Esophagus (tissue), 2 donors: ENCODE measurements around the gene PRMT9. TPM values are rescaled to one million over a fixed set of nuclear protein-coding genes. Genes with fewer than 3 reads are reported as not detected.
A peak's percentile ranks its signal among the peaks of the same experiment; 100 is the strongest.

ENCODE experiments used
- H3K27ac ChIP-seq, 2 donors: one replicate each; pipeline ENCODE4 v1.5.1; 2013; ENCODE audit warnings: low read depth in 2 of 2, mild to moderate bottlenecking in 2 of 2, inconsistent platforms in 1 of 2, low read length in 1 of 2, moderate library complexity in 1 of 2
- H3K27me3 ChIP-seq, 2 donors: one replicate each; pipeline ENCODE4 v1.6.1; 2013; ENCODE audit warnings: low read length in 2 of 2, control low read depth in 1 of 2, mild to moderate bottlenecking in 1 of 2; ENCODE audit not compliant: insufficient read depth in 2 of 2, control insufficient read depth in 1 of 2
- H3K36me3 ChIP-seq, 2 donors: one replicate each; pipeline ENCODE4 v1.6.1; 2013; ENCODE audit warnings: low read length in 1 of 2; ENCODE audit not compliant: control insufficient read depth in 2 of 2, insufficient read depth in 2 of 2
- H3K4me1 ChIP-seq, 2 donors: one replicate each; pipeline ENCODE4 v1.6.1; 2013; ENCODE audit warnings: low read length in 1 of 2; ENCODE audit not compliant: control insufficient read depth in 2 of 2, insufficient read depth in 2 of 2
- H3K4me3 ChIP-seq, 2 donors: one replicate each; pipeline ENCODE4 v1.5.1; 2013; ENCODE audit warnings: low read length in 2 of 2, mild to moderate bottlenecking in 2 of 2, low read depth in 1 of 2, moderate library complexity in 1 of 2
- H3K9me3 ChIP-seq, 2 donors: one replicate each; pipeline ENCODE4 v1.6.1; 2013; ENCODE audit warnings: mild to moderate bottlenecking in 2 of 2, low read depth in 1 of 2, low read length in 1 of 2, moderate library complexity in 1 of 2; ENCODE audit not compliant: control insufficient read depth in 2 of 2, insufficient read depth in 1 of 2
- WGBS, 2 donors: extraction: QIAGEN DNeasy Blood & Tissue Kit; methylation state at CpG; one replicate each; pipeline ENCODE4 v1.1.7; 2013; 5-methylcytosine and 5-hydroxymethylcytosine counted together
- polyA plus RNA-seq, 2 donors: library from polyadenylated mRNA; stranded (reverse); fragments of 200-250 nt; gene quantifications; one replicate each; pipeline ENCODE4 v1.2.3, GENCODE V29; 2013
- donor health status: healthy with polysubstance abuse.
- donor health status: Bipolar disorder and iron deficiency.

The PRMT9 gene
- polyA plus RNA-seq, 2 donors, result 3.6 to 4.5 TPM

GRCh38 chr4:147683188-147683591 is 773 bp downstream of the PRMT9 start:
- H3K4me1 ChIP-seq, result no peaks in the 10 kb centered on the region
- no peaks in the 10 kb centered on the region for H3K36me3 ChIP-seq
- peak overlapping the region; percentile 68 to 79 for H3K27ac ChIP-seq
- peak overlapping the region; percentile 69 to 72 for H3K4me3 ChIP-seq
- 2% methylated on average over 10 of the region's 10 CpGs for WGBS, 2 donors
- no peaks in the 10 kb centered on the region for H3K9me3 ChIP-seq
- no peaks in the 10 kb centered on the region for H3K27me3 ChIP-seq

GRCh38 chr4:147682755-147683154 is 1.2 kb downstream of the PRMT9 start:
- no peak overlapping the region for H3K27ac ChIP-seq
- no peaks in the 10 kb centered on the region for H3K27me3 ChIP-seq
- H3K9me3 ChIP-seq, result no peaks in the 10 kb centered on the region
- WGBS, 2 donors, result 47 to 54% methylated on average over 3 of the region's 3 CpGs
- H3K36me3 ChIP-seq, result no peaks in the 10 kb centered on the region
- peak overlapping the region in 1 of 2 donors; percentile 69 for H3K4me3 ChIP-seq
- no peaks in the 10 kb centered on the region for H3K4me1 ChIP-seq

GRCh38 chr4:147678796-147679549 is 5.0 kb downstream of the PRMT9 start:
- WGBS, 2 donors, result 96 to 98% methylated on average over 12 of the region's 12 CpGs
- Histone ChIP-seq H3K4me3 (no peak overlapping the region), H3K9me3 (no peaks in the 10 kb centered on the region), H3K27ac (no peak overlapping the region), H3K36me3 (no peaks in the 10 kb centered on the region), H3K4me1 (no peaks in the 10 kb centered on the region), H3K27me3 (no peaks in the 10 kb centered on the region)

- Histone ChIP-seq H3K4me1 (no peaks in the 10 kb centered on the region), H3K36me3 (no peaks in the 10 kb centered on the region), H3K27me3 (no peaks in the 10 kb centered on the region), H3K27ac (no peak overlapping the region), H3K9me3 (no peaks in the 10 kb centered on the region), H3K4me3 (no peak overlapping the region)
- WGBS, 2 donors, result 78 to 80% methylated on average over 5 of the region's 5 CpGs
These were observed 5.9 kb downstream of the PRMT9 start for GRCh38 chr4:147678106-147678505.

- Histone ChIP-seq H3K27me3 (no peaks in the 10 kb centered on the region), H3K9me3 (no peaks in the 10 kb centered on the region), H3K4me1 (no peaks in the 10 kb centered on the region), H3K27ac (no peak overlapping the region), H3K36me3 (no peaks in the 10 kb centered on the region), H3K4me3 (no peak overlapping the region)
- 97 to 98% methylated on average over 1 of the region's 1 CpG for WGBS, 2 donors
These were observed 9.5 kb downstream of the PRMT9 start for GRCh38 chr4:147674496-147674895.

DNA sequence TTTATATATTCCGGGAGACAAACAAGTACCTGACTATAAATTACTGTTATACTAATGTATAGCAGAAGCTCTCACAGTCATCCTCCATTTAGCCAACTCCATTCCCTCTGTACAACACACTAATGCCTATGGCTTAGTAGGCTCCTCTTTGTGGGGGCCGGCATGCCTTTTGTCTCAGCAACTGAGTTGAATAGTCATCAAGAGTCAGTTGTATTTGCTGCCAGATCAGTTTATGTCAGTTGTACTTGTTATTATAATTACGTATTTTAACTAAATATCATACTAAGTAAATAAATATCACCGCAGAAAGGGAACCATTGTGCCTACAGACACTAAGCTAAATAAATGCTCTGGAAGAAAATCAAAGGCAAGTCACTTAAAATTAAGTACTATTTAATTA is 9.9 kb downstream of the PRMT9 start:
- Histone ChIP-seq H3K4me3 (no peak overlapping the region), H3K9me3 (no peaks in the 10 kb centered on the region), H3K27ac (no peak overlapping the region), H3K4me1 (no peaks in the 10 kb centered on the region), H3K36me3 (no peaks in the 10 kb centered on the region), H3K27me3 (no peaks in the 10 kb centered on the region)
- WGBS, 2 donors, result 78 to 81% methylated on average over 4 of the region's 4 CpGs

- H3K27ac ChIP-seq, result no peak overlapping the region
- H3K4me3 ChIP-seq, result no peak overlapping the region
- peaks cover 2 to 3% of the 10 kb centered on the region in 2 donors for H3K36me3 ChIP-seq
- no peaks in the 10 kb centered on the region for H3K27me3 ChIP-seq
- no peaks in the 10 kb centered on the region for H3K4me1 ChIP-seq
- H3K9me3 ChIP-seq, result no peaks in the 10 kb centered on the region
- WGBS, 2 donors, result 94 to 97% methylated on average over 4 of the region's 4 CpGs
These were observed 25.5 kb downstream of the PRMT9 start for GRCh38 chr4:147658501-147658900.

- Histone ChIP-seq H3K4me1 (no peaks in the 10 kb centered on the region), H3K4me3 (no peak overlapping the region), H3K9me3 (no peaks in the 10 kb centered on the region), H3K27me3 (no peaks in the 10 kb centered on the region), H3K36me3 (peaks cover 2 to 3% of the 10 kb centered on the region in 2 donors), H3K27ac (no peak overlapping the region)
- WGBS, 2 donors, result 94 to 100% methylated on average over 2 of the region's 2 CpGs
These were observed 28.3 kb downstream of the PRMT9 start for GRCh38 chr4:147655639-147656038.

- Histone ChIP-seq H3K4me3 (no peak overlapping the region), H3K27ac (no peak overlapping the region), H3K36me3 (peaks cover 0 to 2% of the 10 kb centered on the region in 2 donors), H3K9me3 (no peaks in the 10 kb centered on the region), H3K27me3 (no peaks in the 10 kb centered on the region), H3K4me1 (no peaks in the 10 kb centered on the region)
- 98% methylated on average over 1 of the region's 1 CpG for WGBS, 2 donors
These were observed 32.4 kb downstream of the PRMT9 start for GRCh38 chr4:147651563-147651962.

DNA sequence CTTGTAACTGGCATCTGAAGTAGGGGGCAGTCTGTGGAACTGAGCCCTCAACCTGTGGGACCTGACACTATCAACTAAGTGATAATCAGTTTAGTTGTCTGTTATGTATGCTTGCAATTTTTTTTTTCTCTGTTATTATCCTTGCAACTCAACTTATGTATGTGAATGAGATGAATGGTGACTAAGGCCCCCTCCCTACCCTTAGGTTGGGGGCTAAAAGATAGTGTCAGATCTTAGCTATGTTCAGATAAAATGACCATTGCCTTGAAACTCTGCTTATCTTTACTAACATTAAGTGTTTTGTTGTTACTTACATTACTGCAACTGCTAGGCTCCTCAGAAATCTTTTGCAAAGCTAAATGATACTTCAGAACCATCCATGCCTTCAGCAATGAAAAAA is 35.3 kb downstream of the PRMT9 start:
- Histone ChIP-seq H3K4me3 (no peak overlapping the region), H3K36me3 (no peaks in the 10 kb centered on the region), H3K27ac (no peak overlapping the region), H3K9me3 (no peaks in the 10 kb centered on the region), H3K4me1 (no peaks in the 10 kb centered on the region), H3K27me3 (no peaks in the 10 kb centered on the region)
